NB4 (cell line): Measurements from ENCODE around the gene CORO6.
A peak's percentile ranks its signal among the peaks of the same experiment; 100 is the strongest.

Experiments
- DNase-seq: peaks from one replicate; pipeline ENCODE4 v3.0.0; 2010; ENCODE audit warnings: low read depth
- H3K4me3 ChIP-seq: one replicate; pipeline ENCODE4 v1.5.1; 2011; ENCODE audit warnings: mild to moderate bottlenecking, low read depth, low read length, moderate library complexity
- CTCF ChIP-seq: IDR thresholded peaks from one replicate; pipeline ENCODE4 v1.5.1; 2012; ENCODE audit warnings: low read depth, low read length
- MYC ChIP-seq: IDR thresholded peaks from 2 replicates; pipeline ENCODE4 v1.6.1; 2011; ENCODE audit warnings: low read depth, low read length
- POLR2A ChIP-seq: IDR thresholded peaks from 2 replicates; pipeline ENCODE4 v1.6.1; 2011; ENCODE audit warnings: mild to moderate bottlenecking; ENCODE audit not compliant: insufficient read length; ENCODE audit errors: extremely low read depth
- TF ChIP-seq, protein P1 (sequence below): IDR thresholded peaks from 2 replicates; pipeline ENCODE4 v1.6.1; 2011; ENCODE audit warnings: low read depth, low read length

Gene CORO6

DNA sequence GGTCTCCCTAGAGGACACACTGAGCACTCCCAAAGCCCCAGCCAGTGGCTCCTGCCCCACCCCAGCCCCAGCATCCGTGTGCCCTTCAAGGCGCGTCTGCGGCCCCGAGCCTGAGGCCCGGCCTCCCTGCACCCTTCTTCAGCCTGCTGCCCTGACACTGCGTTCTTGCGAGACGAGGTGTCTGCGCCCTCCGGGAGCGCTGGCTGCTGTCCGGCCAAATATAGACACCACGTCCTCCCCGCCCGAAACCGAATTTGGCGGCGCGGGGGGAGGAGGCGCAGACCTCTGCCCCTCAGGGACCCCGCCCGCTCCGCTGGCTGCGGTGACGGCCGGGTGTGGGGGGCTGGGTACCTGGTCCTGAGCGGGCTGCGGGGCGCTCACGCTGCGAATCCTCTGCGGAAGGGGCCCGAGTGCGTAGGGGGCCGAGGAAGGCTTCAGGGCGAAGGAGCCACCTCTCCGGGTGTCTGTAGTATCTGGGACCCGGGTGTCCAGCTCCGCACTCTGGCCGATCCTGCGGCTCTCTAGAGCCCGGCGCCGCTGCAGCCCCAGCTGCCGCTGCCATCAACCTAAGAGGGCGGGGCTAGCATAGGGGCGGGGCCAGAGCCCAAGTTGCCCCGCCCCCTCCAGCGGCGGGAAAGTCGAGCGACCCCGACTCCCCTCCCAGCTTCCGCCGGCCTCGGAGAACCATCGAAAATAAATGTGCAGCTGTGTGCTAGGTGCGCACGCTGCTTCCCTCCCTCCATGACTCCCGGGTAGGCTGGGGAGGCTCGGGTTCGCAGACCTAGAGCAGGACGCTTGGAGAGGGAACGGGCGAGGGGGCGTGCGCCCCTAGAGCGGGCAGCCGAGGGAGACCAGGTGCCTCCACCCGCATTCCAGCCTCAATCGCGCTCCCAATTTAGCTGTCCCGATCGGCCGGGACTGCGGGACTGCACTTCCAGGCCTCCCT lies at the start of gene CORO6:
Gene CORO6, minus strand, starts transcription at position 576 of the 946 bp plus-strand sequence. CDS start 1,491 bp downstream, outside the sequence.
- DNase-seq: peak; percentile 64
- no peak for TF ChIP-seq MYC
- H3K4me3 ChIP-seq: peak within 1 kb of the TSS; percentile 45

DNA sequence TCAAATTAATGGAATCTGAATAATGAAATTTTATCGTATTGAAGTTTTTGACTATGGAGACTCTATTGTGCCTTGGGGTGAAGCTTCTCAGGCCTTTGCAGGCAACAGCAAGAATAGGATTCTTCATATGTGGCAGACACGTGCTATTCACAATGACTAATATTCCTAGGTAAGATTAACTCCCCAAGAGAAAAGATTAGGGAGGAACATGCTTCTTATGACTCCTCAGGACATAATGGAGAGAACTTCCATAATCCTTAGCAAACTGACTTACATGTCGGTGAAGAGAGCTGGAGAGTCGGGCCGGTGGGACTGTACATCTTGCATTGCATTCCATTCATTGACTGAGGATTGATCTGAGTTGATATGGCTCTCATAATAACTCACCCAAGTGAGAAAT lies 48.9 kb upstream of the CORO6 start:
- DNase-seq: no peak
- no peak for TF ChIP-seq POLR2A
- TF ChIP-seq CTCF: no peak
- no peak for TF ChIP-seq MYC
- H3K4me3 ChIP-seq: no peak overlapping the region

DNA sequence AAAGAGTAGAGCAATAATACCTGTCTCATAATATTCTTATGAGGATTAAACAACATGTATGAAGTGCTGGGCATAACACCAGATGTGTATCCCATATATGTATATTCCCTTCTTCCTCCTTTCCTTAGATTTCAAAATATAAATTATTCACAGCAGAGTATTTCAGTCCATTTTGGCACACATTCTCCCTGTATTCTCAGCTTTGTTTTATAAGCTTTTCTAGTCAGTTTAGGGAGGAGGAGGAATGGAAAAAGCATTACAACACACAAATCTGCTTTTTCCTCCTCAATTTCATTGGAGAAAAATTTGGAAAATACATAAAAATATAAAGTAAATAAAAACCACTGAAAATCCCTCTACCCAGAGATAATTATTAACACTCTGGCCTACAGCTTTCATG lies 46.6 kb upstream of the CORO6 start:
- H3K4me3 ChIP-seq: no peak overlapping the region
- no peak for TF ChIP-seq POLR2A
- no peak for TF ChIP-seq CTCF
- no peak for TF ChIP-seq MYC
- TF ChIP-seq, protein P1, sequence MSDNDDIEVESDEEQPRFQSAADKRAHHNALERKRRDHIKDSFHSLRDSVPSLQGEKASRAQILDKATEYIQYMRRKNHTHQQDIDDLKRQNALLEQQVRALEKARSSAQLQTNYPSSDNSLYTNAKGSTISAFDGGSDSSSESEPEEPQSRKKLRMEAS: no peak
- DNase-seq: no peak

GRCh38 chr17:29667969-29668368 lies 45.3 kb upstream of the CORO6 start:
- TF ChIP-seq MYC (no peak), CTCF (no peak), POLR2A (no peak)
- TF ChIP-seq, protein P1: no peak
- DNase-seq: no peak
- H3K4me3 ChIP-seq: no peak overlapping the region

DNA sequence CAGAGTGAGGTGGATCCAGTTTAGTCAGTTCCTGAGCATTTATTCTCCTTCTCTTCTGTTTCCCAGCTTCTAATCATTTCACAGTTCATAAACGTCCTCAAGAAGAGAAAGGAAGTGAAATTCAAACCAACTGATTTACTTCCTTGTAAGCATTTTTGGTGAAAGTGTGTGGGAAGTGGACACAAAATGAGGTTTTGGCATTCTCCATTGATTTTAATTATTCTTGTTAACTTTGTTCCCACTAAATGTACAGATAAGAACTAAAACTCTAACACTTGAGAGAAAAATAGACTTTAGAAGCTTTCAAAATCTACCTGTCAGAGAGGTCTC lies 42.7 kb upstream of the CORO6 start:
- H3K4me3 ChIP-seq: no peak overlapping the region

More for the DNA sequence above, 42.7 kb upstream of the CORO6 start:
- DNase-seq: no peak
- TF ChIP-seq CTCF (no peak), POLR2A (no peak), MYC (no peak)
- TF ChIP-seq, protein P1: no peak
